Measurements from ENCODE around the gene SEC16A.

The SEC16A gene

DNA sequence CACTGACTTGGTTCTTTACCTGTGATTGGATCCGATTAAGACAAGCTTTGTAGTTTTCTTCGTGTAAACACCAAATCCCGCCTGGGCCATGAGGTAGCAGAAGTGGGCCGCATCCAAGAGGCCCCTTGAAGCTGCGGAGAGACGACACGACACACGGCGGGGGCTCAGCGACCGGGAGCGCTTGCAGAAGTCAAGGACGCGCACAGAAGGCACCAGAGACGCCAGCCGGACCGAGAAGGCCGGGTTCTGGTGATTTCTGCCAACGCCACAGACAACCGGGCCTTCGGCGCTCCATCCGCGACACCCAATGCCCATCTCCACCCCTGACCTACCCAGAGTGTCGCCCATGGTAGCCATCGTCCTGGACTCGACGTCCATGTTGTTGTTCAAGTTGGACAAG lies 23.4 kb downstream of the SEC16A start:
- H3K4me3 ChIP-seq (ENCODE audit: low read length) = no peak overlapping the region
- TF ChIP-seq, protein P1, sequence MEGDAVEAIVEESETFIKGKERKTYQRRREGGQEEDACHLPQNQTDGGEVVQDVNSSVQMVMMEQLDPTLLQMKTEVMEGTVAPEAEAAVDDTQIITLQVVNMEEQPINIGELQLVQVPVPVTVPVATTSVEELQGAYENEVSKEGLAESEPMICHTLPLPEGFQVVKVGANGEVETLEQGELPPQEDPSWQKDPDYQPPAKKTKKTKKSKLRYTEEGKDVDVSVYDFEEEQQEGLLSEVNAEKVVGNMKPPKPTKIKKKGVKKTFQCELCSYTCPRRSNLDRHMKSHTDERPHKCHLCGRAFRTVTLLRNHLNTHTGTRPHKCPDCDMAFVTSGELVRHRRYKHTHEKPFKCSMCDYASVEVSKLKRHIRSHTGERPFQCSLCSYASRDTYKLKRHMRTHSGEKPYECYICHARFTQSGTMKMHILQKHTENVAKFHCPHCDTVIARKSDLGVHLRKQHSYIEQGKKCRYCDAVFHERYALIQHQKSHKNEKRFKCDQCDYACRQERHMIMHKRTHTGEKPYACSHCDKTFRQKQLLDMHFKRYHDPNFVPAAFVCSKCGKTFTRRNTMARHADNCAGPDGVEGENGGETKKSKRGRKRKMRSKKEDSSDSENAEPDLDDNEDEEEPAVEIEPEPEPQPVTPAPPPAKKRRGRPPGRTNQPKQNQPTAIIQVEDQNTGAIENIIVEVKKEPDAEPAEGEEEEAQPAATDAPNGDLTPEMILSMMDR (conservative IDR thresholded peaks at IDR 0.05; ENCODE audit: low read depth, low read length) = no peak
- no peak for DNase-seq (ENCODE audit: low read depth)

DNA sequence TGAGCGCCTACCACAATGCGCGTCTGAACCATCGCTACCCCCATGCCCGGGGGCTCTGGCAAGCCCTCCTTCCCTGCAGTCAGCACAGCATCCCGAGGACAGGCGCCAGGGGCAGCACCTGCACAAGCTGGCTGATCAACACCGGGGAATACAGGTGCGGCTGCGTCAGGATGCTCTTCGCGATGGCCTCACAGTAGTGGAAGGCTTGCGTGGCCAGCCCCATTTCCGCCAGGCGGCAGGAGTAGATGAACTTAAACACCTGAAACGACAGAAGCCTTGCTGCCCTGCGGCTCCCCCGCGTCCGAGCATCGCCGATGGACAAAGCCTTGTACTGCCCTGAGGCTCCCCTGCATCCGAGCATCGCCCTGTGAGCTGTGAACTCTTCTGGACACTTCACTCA lies 25.5 kb downstream of the SEC16A start:
- no peak for DNase-seq (ENCODE audit: low read depth)
- TF ChIP-seq, protein P1 (conservative IDR thresholded peaks at IDR 0.05; ENCODE audit: low read depth, low read length) = no peak
- H3K4me3 ChIP-seq (ENCODE audit: low read length) = no peak overlapping the region

DNA sequence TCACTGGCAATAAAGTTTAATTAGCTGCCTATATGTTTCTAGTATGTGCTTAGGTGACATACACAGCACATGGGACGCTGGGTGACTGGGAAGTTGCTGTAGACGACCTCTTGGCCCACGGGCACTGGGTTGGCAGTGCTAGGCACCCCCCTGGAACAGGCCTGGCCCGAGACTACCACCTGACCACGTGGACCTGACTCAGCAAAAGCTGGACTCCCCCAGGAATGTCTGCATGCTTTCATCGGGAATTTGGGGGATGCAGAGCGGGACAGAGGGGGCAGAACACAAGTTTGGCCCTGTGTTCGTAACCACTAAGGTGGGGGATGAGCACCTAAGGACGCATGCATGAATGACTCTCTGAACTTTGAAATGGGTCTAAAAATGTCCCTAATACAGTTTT lies 26.6 kb downstream of the SEC16A start:
- TF ChIP-seq, protein P1 (conservative IDR thresholded peaks at IDR 0.05; ENCODE audit: low read depth, low read length) = no peak

DNA sequence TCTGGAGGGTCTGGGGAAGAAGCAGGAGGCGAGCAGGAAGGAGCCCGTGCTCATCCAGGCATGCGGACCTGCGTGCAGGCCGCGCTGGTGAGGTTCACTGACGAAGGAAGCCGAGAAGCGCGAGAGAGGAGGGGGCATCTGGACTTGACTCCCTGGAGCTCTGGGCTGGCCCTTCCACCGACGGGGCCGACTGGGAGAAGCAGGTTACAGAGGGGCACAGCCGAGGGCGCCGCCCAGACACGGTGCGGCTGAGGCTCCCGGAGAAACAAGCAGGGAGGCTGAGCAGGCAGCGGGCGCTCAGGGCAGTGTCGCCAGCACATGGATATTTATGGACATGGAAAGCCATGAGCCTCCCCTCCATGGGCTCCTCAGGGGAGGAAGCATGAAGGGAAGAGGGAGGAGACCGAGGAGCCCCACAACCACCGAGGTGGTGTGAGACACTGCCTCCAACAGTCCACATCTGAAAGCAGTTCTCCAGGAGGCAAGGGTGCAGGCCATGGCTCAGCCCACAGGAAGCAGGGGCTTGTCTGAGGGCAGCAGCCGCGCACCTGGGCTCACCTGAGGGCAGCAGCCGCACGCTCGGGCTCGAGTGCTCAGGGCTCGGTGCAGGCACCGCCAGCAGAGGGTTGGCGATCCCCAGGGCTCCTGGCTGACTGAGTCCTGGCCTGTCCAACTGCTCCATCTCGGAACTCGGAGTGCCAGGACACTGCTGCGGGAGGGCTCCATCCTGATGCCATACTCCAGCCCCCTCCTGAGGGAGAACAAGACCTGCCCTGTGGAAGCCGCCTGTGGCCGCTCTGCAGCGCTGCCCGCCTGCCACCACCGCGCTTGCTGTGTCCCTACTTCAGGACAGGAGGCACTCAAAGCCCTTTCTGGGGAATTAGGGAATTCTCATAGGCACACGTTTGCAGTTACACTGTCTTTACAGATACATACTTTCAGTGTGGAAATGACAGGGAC lies 27.5 kb downstream of the SEC16A start:
- H3K4me3 ChIP-seq (ENCODE audit: low read length) = no peak overlapping the region
- TF ChIP-seq, protein P1 (conservative IDR thresholded peaks at IDR 0.05; ENCODE audit: low read depth, low read length) = no peak
- no peak for DNase-seq (ENCODE audit: low read depth)

More for the DNA sequence above, 26.6 kb downstream of the SEC16A start:
- no peak overlapping the region for H3K4me3 ChIP-seq (ENCODE audit: low read length)
- no peak for DNase-seq (ENCODE audit: low read depth)

DNA sequence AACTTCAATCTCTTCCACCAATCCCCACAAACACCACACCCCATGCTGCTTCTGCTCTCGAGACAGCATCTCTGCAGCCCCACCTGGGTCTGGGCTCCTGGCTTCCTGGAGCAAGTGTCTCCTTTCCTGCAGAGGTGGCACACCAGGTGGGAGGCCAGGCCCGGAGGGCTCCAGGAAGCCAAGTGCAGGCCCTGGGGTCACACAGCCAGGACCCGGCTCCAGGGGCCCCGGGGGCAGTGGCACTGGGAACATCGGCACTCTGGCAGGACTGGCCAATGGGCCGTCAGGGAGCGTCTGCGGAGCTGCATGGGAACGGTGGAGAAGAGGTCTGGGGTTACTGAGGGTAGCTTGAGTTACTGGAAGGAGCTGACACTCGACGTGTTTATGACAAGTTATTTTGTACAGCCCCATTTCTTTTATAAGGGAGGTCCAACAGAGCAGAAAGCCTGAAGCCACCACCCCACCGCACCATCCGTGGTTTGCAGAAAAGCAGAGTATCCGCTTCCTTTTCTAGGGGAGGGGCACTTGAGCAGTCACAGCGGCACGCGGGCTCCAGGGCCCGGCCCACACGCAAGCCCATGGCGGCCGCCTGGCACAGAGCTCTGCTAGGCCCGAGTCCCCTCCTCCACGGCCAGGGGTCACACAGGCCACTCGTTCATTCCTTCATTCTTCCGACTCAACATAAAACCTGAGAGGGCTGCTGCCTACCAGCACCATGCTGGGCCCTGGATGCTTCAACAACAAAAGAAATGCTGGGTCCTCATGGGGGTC lies 28.6 kb downstream of the SEC16A start:
- TF ChIP-seq, protein P1 (conservative IDR thresholded peaks at IDR 0.05; ENCODE audit: low read depth, low read length) = no peak
- H3K4me3 ChIP-seq (ENCODE audit: low read length) = no peak overlapping the region
- DNase-seq (ENCODE audit: low read depth) = no peak

DNA sequence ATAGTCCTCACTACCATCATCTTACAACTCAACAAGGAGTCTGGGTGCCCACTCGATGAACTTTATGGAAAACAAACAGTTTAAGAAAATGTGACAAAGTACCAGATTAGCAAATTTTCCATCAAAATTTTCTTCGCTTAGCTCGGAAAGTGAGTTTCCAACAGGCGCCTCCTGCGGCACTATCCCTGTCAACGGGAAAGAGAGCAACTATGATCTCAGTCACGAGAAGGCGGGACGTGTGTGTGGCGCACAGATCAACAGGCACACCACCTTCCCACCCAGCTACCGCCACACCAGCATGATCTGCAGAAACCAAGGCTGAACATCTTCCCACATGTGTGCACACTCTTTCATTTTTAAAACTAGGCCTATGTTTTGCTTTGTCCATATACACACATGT lies 29.5 kb downstream of the SEC16A start:
- DNase-seq (ENCODE audit: low read depth) = no peak
- no peak overlapping the region for H3K4me3 ChIP-seq (ENCODE audit: low read length)
- TF ChIP-seq, protein P1 (conservative IDR thresholded peaks at IDR 0.05; ENCODE audit: low read depth, low read length) = no peak
